Neutrophil (primary cell): ENCODE results near the gene CNNM3.

ENCODE experiments used
- H3K27ac ChIP-seq: fragments of 200-600 bp; sonication (generic); 2 replicates; pipeline ENCODE4 v1.5.1; 2016; ENCODE audit warnings: mild to moderate bottlenecking, moderate library complexity
- H3K27me3 ChIP-seq: fragments of 200-600 bp; sonication (generic); 2 replicates; pipeline ENCODE4 v1.6.0; 2016; ENCODE audit warnings: mild to moderate bottlenecking
- H3K36me3 ChIP-seq: fragments of 200-600 bp; sonication (generic); 2 replicates; pipeline ENCODE4 v1.5.1; 2017
- H3K4me1 ChIP-seq, 2 experiments: fragments of 200-600 bp in 1 of 2; sonication (generic) in 1 of 2; 1 replicate in 1 of 2; 2 replicates in 1 of 2; pipeline versions ENCODE4 v1.5.1 to v1.6.1; 2013 to 2016; ENCODE audit warnings: low read depth in 1 of 2, low read length in 1 of 2, mild to moderate bottlenecking in 1 of 2, moderate library complexity in 1 of 2; ENCODE audit not compliant: control insufficient read depth in 1 of 2, insufficient read depth in 1 of 2
- H3K4me3 ChIP-seq, 2 experiments: fragments of 200-600 bp in 1 of 2; sonication (generic) in 1 of 2; 1 replicate in 1 of 2; 2 replicates in 1 of 2; pipeline ENCODE4 v1.5.1; 2013 to 2016; ENCODE audit warnings: low read depth in 1 of 2, low read length in 1 of 2, mild to moderate bottlenecking in 1 of 2, moderate library complexity in 1 of 2
- H3K9me3 ChIP-seq: fragments of 200-600 bp; sonication (generic); 2 replicates; pipeline ENCODE4 v1.5.1; 2016
- TF ChIP-seq, protein P1 (sequence below): fragments of 200-600 bp; sonication (generic); IDR thresholded peaks from 2 replicates; pipeline ENCODE4 v1.5.1; 2016; ENCODE audit warnings: antibody characterized with exemption

CNNM3 gene

GRCh38 chr2:96870626-96871255 is 54.7 kb downstream of the CNNM3 start:
- TF ChIP-seq, protein P1, sequence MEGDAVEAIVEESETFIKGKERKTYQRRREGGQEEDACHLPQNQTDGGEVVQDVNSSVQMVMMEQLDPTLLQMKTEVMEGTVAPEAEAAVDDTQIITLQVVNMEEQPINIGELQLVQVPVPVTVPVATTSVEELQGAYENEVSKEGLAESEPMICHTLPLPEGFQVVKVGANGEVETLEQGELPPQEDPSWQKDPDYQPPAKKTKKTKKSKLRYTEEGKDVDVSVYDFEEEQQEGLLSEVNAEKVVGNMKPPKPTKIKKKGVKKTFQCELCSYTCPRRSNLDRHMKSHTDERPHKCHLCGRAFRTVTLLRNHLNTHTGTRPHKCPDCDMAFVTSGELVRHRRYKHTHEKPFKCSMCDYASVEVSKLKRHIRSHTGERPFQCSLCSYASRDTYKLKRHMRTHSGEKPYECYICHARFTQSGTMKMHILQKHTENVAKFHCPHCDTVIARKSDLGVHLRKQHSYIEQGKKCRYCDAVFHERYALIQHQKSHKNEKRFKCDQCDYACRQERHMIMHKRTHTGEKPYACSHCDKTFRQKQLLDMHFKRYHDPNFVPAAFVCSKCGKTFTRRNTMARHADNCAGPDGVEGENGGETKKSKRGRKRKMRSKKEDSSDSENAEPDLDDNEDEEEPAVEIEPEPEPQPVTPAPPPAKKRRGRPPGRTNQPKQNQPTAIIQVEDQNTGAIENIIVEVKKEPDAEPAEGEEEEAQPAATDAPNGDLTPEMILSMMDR, result no peak
- H3K9me3 ChIP-seq, result no peaks in the 10 kb centered on the region
- no peaks in the 10 kb centered on the region for H3K36me3 ChIP-seq
- peaks cover 36 to 45% of the 10 kb centered on the region in 2 experiments for H3K4me1 ChIP-seq
- H3K4me3 ChIP-seq, result no peak overlapping the region
- peaks cover 100% of the 10 kb centered on the region for H3K27me3 ChIP-seq
- no peak overlapping the region for H3K27ac ChIP-seq

DNA sequence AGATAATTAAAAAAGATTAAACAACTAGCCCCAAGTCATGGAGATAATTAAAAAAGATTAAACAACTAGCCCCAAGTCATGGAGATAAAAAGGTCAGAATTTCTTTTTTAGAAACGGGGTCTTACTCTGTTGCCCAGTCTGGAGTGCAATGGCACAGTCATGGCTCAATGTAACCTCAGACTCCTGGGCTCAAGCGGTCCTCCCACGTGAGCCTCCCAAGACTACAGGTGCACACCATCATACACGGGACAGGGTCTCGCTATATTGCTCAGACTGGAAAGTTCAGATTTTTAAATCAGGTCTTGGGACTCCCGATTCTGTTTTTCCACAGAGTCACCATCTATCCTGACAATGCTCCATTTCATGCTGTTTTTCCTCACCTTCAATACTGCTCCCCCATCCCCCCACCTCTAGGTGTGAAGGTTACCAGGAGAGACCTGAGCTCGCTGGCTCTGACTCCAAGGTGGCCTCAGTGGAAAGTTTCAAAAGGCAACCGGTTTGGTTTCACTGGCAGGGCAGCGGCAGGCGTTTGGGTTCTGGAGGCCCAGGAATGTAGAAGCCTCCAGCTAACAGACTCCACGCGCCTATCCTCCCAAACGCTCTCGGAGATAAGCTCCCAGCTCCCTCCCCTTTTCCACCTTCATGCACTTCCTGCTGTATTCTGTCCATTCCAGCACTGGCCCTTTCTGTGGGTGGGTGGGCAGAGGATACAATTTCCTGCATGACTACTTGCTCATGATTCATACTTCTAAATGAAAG is 56.7 kb downstream of the CNNM3 start:
- Histone ChIP-seq H3K27me3 (peaks cover 97% of the 10 kb centered on the region), H3K36me3 (no peaks in the 10 kb centered on the region), H3K4me1 (peaks cover 15 to 25% of the 10 kb centered on the region in 2 experiments), H3K9me3 (no peaks in the 10 kb centered on the region), H3K27ac (no peak overlapping the region), H3K4me3 (no peak overlapping the region)
- TF ChIP-seq, protein P1, result no peak

DNA sequence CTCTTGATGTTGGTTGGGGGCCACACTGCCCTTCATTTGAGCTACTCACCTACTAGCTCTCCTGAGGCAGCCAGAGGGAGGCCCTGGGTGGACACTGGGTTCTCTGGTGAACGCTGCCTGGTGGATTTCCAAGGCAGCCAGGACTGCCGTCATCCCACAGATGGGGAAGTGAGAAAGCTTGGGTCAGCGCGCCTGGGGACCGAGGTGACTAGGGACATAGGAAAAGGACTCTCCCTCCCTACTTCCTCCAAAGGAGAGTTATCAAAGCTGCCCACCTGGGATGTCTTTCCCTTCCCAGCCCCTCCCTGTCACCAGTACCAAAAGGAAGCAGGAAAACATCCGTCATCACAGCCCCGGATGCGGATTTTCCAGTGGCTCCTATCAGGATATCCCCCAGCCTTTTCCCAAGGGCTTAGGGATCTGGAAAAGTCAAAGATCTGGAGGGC is 57.6 kb downstream of the CNNM3 start:
- H3K27ac ChIP-seq, result no peak overlapping the region
- TF ChIP-seq, protein P1, result no peak
- peaks cover 7 to 16% of the 10 kb centered on the region in 2 experiments for H3K4me1 ChIP-seq

DNA sequence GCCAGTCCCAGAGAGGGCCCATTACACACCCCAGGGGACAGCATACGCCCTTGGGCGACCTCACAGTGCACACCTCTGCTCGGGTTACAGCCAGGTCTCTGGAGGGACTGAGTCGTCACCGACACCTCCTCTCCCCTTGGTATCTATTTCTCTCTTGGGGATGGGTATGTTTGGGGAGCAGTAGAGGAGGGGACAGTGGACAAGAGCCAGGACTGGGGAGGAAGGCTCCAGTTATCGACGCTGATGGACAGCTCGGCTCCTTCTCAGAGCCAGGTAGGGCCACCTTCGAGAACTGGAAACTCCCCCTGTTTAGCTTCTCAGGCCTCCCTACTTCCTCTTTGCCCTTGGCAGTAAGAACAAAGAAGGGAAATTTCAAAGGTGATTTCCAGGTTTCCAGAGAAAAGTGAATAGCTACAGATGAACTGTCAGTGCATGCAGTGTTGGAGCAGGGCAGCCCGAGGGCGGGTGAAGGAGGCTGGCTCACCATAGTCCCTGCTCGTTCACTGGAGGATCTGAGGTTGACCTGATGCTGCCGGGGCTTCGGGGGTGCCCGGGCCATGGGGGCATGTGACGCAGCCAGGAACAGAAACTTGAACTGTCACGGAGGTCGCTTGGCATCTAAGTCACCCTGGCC is 58.2 kb downstream of the CNNM3 start:
- peaks cover 4 to 10% of the 10 kb centered on the region in 2 experiments for H3K4me1 ChIP-seq
- H3K27me3 ChIP-seq, result peaks cover 92% of the 10 kb centered on the region
- H3K27ac ChIP-seq, result no peak overlapping the region
- TF ChIP-seq, protein P1, result no peak
- H3K4me3 ChIP-seq, result no peak overlapping the region
- no peaks in the 10 kb centered on the region for H3K36me3 ChIP-seq
- H3K9me3 ChIP-seq, result no peaks in the 10 kb centered on the region

More for the DNA sequence above, 57.6 kb downstream of the CNNM3 start:
- Histone ChIP-seq H3K9me3 (no peaks in the 10 kb centered on the region), H3K27me3 (peaks cover 97% of the 10 kb centered on the region), H3K4me3 (no peak overlapping the region), H3K36me3 (no peaks in the 10 kb centered on the region)

DNA sequence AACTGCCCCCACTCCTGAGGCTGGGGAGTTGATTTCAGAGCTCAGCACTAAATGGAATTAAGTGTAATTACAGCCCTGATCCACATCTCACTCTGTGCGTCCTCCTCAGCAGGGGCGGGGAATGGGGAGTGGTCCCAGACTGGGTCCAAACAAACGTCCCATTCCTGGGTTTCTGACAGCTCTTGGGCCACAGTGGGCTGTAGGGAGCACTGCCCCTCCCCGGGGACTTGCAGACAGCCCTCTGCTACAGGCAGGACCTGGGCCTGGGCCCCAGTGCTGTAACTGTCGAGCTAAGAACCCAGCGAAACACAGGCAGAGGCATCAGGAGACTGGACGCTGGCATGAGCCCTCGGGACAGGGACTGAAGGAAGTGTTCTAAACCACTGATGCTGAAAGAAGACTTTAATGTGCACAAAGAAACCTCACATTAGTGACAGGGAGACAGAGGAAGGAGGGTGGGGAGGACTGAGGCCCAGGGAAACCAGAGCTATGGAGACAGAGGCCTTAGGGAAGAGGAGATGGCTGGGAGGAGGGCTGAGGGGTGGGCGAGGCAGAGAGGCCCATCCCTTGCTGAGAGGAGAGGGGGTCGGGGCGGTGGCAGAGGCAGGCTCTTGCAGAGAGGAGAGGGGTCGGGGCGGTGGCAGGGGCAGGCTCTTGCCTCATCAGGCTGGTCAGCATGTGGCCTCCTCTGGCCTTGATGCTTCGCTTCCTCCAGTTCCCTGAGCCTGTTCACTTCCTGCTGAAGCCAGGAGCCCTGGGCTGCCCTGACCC is 59.6 kb downstream of the CNNM3 start:
- Histone ChIP-seq H3K4me1 (peaks cover 0 to under 1% of the 10 kb centered on the region in 2 experiments), H3K36me3 (no peaks in the 10 kb centered on the region), H3K4me3 (no peak overlapping the region), H3K27me3 (peaks cover 78% of the 10 kb centered on the region), H3K9me3 (no peaks in the 10 kb centered on the region), H3K27ac (no peak overlapping the region)
- TF ChIP-seq, protein P1, result no peak
